Neural cell (in vitro differentiated cells): ENCODE results near the gene MB21D2. TPM values are rescaled to one million over a fixed set of nuclear protein-coding genes. Genes with fewer than 3 reads are reported as not detected.

Experiments used
- H2AFZ ChIP-seq: fragments of 200-600, 300-800 bp; sonication (generic), shearing (Covaris generic); 2 replicates; pipeline ENCODE4 v1.6.0; 2014; ENCODE audit warnings: low read depth, mild to moderate bottlenecking, antibody characterized with exemption, low read length, moderate library complexity
- H3F3A ChIP-seq: fragments of 200-600 bp; shearing (Covaris generic); 2 replicates; pipeline ENCODE4 v1.6.1; 2016; ENCODE audit warnings: mild to moderate bottlenecking, moderate library complexity, mixed read lengths, antibody characterized with exemption, low read length; ENCODE audit not compliant: insufficient read depth, poor library complexity, severe bottlenecking
- H3K27ac ChIP-seq: fragments of 200-600, 300-800 bp; sonication (generic), shearing (Covaris generic); 2 replicates; pipeline ENCODE4 v1.5.1; 2014; ENCODE audit warnings: mild to moderate bottlenecking, low read length, moderate library complexity
- H3K27me3 ChIP-seq: fragments of 300-800, 200-600 bp; sonication (generic), shearing (Covaris generic); 2 replicates; pipeline ENCODE4 v1.6.0; 2014; ENCODE audit warnings: mild to moderate bottlenecking, low read depth, low read length, moderate library complexity; ENCODE audit not compliant: insufficient read depth
- H3K36me3 ChIP-seq: fragments of 300-800, 200-600 bp; sonication (generic), shearing (Covaris generic); 2 replicates; pipeline ENCODE4 v1.5.1; 2014; ENCODE audit warnings: mild to moderate bottlenecking, antibody characterized with exemption, low read length, moderate library complexity; ENCODE audit not compliant: insufficient read depth
- H3K4me2 ChIP-seq: fragments of 300-800, 200-600 bp; sonication (generic), shearing (Covaris generic); 2 replicates; pipeline ENCODE4 v1.6.0; 2014; ENCODE audit warnings: mild to moderate bottlenecking, low read length
- H3K4me3 ChIP-seq: fragments of 300-800, 200-600 bp; sonication (generic), shearing (Covaris generic); 2 replicates; pipeline ENCODE4 v1.5.1; 2014; ENCODE audit warnings: mild to moderate bottlenecking, low read length, moderate library complexity
- H3K79me2 ChIP-seq: fragments of 200-600 bp; shearing (Covaris generic); replicated peaks from 2 replicates; pipeline ENCODE4 v1.6.0; 2014; ENCODE audit warnings: mild to moderate bottlenecking, low read length, moderate library complexity; ENCODE audit not compliant: insufficient read depth
- H3K9ac ChIP-seq: fragments of 300-800, 200-600 bp; sonication (generic), shearing (Covaris generic); 2 replicates; pipeline ENCODE4 v1.6.1; 2016; ENCODE audit warnings: mild to moderate bottlenecking, low read length, mixed read lengths
- H3K9me2 ChIP-seq: fragments of 200-600 bp; shearing (Covaris generic); 2 replicates; pipeline ENCODE4 v1.6.1; 2016; ENCODE audit warnings: mild to moderate bottlenecking, low read length, mixed read lengths; ENCODE audit not compliant: insufficient read depth
- H3K9me3 ChIP-seq: fragments of 200-600, 300-800 bp; sonication (generic), shearing (Covaris generic); 2 replicates; pipeline ENCODE4 v1.6.1; 2016; ENCODE audit warnings: mild to moderate bottlenecking, mixed run types, low read length, moderate library complexity, mixed read lengths
- H4K20me1 ChIP-seq: fragments of 200-600 bp; shearing (Covaris generic); 2 replicates; pipeline ENCODE4 v1.6.1; 2016; ENCODE audit warnings: mild to moderate bottlenecking, mixed run types; ENCODE audit not compliant: insufficient read depth
- CTCF ChIP-seq: fragments of 450-650 bp; IDR thresholded peaks from 2 replicates; pipeline ENCODE4 v1.5.1; 2014; ENCODE audit warnings: antibody characterized with exemption, mild to moderate bottlenecking, moderate library complexity; ENCODE audit not compliant: poor library complexity, severe bottlenecking
- EP300 ChIP-seq: fragments of 450-650 bp; conservative IDR thresholded peaks from 2 replicates; pipeline ENCODE4 v1.6.1; 2014; ENCODE audit warnings: antibody characterized with exemption, mild to moderate bottlenecking, moderate library complexity; ENCODE audit not compliant: poor library complexity, severe bottlenecking
- EZH2 ChIP-seq: fragments of 200-600, 300-800 bp; shearing (Covaris generic), sonication (generic); IDR thresholded peaks from 2 replicates; pipeline ENCODE4 v1.6.1; 2014; ENCODE audit warnings: antibody characterized with exemption, low read length, borderline replicate concordance, mild to moderate bottlenecking; ENCODE audit not compliant: insufficient read depth, poor library complexity, severe bottlenecking
- MXI1 ChIP-seq: fragments of 450-650 bp; conservative IDR thresholded peaks from 2 replicates; pipeline ENCODE4 v1.6.1; 2014; ENCODE audit warnings: antibody characterized with exemption, mild to moderate bottlenecking; ENCODE audit not compliant: poor library complexity, severe bottlenecking
- POLR2AphosphoS5 ChIP-seq: IDR thresholded peaks from 2 replicates; pipeline ENCODE4 v1.6.1; 2012
- RAD21 ChIP-seq: fragments of 450-650 bp; conservative IDR thresholded peaks from 2 replicates; pipeline ENCODE4 v1.6.1; 2014; ENCODE audit warnings: antibody characterized with exemption, mild to moderate bottlenecking, moderate library complexity
- SMC3 ChIP-seq: fragments of 450-650 bp; conservative IDR thresholded peaks from 2 replicates; pipeline ENCODE4 v1.6.1; 2014; ENCODE audit warnings: antibody characterized with exemption, mild to moderate bottlenecking, moderate library complexity; ENCODE audit not compliant: poor library complexity
- TAF1 ChIP-seq: IDR thresholded peaks from 2 replicates; pipeline ENCODE4 v1.6.1; 2012; ENCODE audit warnings: low read depth
- polyA plus RNA-seq: library from polyadenylated mRNA; depleted of rRNA; stranded (reverse); fragments of >200 nt; gene quantifications from 2 replicates; pipeline ENCODE4 v1.2.3, GENCODE V29; 2014
- TF ChIP-seq, protein P1 (sequence below): IDR thresholded peaks from 2 replicates; pipeline ENCODE4 v1.6.1; 2012; ENCODE audit warnings: borderline replicate concordance

Gene MB21D2
- polyA plus RNA-seq, 1 donor from 2014 or later = 39.0 TPM

DNA sequence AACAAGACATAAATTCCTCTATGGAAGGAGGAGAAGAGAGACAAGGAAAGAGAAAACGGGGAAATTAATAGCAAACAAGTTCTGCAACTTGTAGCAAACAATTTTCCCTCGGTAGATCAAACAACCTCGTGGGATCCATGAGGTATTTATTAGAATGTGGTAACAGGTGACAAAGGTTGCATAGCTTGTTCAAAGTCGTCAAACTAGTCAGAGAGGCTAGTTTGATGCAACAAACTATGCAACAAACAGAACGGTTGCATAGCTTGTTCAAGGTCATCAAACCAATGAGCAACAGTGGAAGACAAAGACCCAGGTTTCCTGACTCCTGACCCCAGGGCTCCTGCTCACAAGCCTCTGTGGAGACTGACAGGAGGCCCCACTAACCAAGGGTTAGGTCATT is 20.7 kb downstream of the MB21D2 start:
- H3K9ac ChIP-seq = no peak overlapping the region
- peaks cover 6% of the 10 kb centered on the region for H3K79me2 ChIP-seq
- H2AFZ ChIP-seq = no peak overlapping the region
- TF ChIP-seq EZH2 (no peak), CTCF (no peak), TAF1 (no peak), RAD21 (no peak), POLR2AphosphoS5 (no peak), MXI1 (no peak)
- TF ChIP-seq, protein P1, sequence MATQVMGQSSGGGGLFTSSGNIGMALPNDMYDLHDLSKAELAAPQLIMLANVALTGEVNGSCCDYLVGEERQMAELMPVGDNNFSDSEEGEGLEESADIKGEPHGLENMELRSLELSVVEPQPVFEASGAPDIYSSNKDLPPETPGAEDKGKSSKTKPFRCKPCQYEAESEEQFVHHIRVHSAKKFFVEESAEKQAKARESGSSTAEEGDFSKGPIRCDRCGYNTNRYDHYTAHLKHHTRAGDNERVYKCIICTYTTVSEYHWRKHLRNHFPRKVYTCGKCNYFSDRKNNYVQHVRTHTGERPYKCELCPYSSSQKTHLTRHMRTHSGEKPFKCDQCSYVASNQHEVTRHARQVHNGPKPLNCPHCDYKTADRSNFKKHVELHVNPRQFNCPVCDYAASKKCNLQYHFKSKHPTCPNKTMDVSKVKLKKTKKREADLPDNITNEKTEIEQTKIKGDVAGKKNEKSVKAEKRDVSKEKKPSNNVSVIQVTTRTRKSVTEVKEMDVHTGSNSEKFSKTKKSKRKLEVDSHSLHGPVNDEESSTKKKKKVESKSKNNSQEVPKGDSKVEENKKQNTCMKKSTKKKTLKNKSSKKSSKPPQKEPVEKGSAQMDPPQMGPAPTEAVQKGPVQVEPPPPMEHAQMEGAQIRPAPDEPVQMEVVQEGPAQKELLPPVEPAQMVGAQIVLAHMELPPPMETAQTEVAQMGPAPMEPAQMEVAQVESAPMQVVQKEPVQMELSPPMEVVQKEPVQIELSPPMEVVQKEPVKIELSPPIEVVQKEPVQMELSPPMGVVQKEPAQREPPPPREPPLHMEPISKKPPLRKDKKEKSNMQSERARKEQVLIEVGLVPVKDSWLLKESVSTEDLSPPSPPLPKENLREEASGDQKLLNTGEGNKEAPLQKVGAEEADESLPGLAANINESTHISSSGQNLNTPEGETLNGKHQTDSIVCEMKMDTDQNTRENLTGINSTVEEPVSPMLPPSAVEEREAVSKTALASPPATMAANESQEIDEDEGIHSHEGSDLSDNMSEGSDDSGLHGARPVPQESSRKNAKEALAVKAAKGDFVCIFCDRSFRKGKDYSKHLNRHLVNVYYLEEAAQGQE = no peak
- no peaks in the 10 kb centered on the region for H3K36me3 ChIP-seq
- H3K9me3 ChIP-seq = no peaks in the 10 kb centered on the region
- H3K9me2 ChIP-seq = no peaks in the 10 kb centered on the region
- no peak overlapping the region for H3K4me2 ChIP-seq
- no peaks in the 10 kb centered on the region for H3F3A ChIP-seq
- no peak overlapping the region for H3K27ac ChIP-seq
- H3K4me3 ChIP-seq = no peak overlapping the region
- no peaks in the 10 kb centered on the region for H4K20me1 ChIP-seq
- H3K27me3 ChIP-seq = no peaks in the 10 kb centered on the region

DNA sequence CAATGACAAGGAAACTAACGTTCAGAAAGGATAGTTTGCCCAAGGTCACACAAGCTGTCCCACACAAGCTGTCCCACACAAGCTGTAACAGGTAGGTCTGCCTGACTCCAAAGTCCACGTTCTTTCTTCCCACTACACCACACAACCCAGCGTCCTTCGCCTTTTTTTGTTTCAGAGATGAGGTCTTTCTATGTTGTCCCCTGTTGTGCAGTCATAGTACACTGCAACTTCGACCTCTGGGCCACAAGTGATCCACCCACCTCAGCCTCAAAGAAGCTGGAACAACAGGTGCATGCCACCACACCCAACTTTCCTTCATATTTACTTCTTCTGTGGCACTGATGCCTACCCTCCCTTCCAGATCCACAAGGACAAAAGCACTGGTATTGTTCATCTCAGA is 21.4 kb downstream of the MB21D2 start:
- Histone ChIP-seq H3K9ac (no peak overlapping the region), H2AFZ (no peak overlapping the region), H3K27me3 (no peaks in the 10 kb centered on the region), H3K79me2 (peaks cover 6% of the 10 kb centered on the region), H3K27ac (no peak overlapping the region), H3K9me2 (no peaks in the 10 kb centered on the region), H3F3A (no peaks in the 10 kb centered on the region), H3K36me3 (no peaks in the 10 kb centered on the region), H3K9me3 (no peaks in the 10 kb centered on the region), H4K20me1 (no peaks in the 10 kb centered on the region), H3K4me3 (no peak overlapping the region), H3K4me2 (no peak overlapping the region)
- TF ChIP-seq, protein P1 = no peak
- no peak for TF ChIP-seq POLR2AphosphoS5
- TF ChIP-seq MXI1 = no peak
- TF ChIP-seq RAD21 = no peak
- TF ChIP-seq SMC3 = no peak
- TF ChIP-seq CTCF = no peak
- no peak for TF ChIP-seq TAF1
- no peak for TF ChIP-seq EZH2
- no peak for TF ChIP-seq EP300
